ENCODE results near the gene PFKM.

DNA sequence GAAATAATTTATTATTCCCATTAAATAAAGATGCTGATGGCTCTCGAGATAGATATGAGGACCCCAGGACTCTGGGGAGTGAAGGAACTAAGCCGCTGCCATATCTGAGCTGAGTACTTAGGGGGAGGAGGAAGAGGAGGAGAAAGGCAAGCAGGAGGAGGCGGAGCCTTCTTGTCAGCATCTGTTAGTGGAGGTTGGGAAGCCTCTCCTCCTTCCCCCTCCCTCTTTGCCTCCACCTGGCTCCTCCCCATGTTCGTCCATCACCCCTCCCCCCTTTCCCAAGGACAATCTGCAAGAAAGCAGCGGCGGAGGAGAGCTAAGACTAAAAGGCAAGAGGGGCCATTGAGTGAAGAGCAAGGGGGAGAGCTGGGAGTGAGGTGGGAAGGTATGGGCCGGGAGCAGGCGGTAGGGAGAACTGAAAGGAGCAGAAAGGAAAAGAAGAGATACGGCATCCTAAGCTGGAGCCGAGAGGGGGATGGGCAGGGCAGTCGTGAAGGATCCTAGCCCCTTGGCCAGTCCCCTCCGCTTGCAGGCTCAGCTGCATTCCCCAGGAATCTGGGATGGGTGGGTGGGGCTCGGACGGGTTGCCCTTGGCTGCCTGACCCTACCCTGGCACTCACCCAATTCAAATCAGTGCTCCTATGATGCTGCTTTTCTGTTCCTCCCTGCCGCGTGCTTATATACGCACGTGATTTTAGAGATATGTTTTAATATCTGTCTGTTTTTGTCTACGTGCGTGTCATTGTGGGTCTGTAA is at the start of gene PFKM:
- TF ChIP-seq CTCF (IDR thresholded peaks at IDR 0.05) (no peak), POLR2A (IDR thresholded peaks at IDR 0.05) (no peak)

Data from testis (tissue), 2 donors.